Measurements from ENCODE around the gene CDC42BPA. TPM values are rescaled to one million over a fixed set of nuclear protein-coding genes. Genes with fewer than 3 reads are reported as not detected.
A peak's percentile ranks its signal among the peaks of the same experiment; 100 is the strongest.

CDC42BPA gene
- total and polyA plus RNA-seq, 9 of the 15 experiments (the other 6 are each of a cell fraction or from before 2014, with no cell fraction given), result 8.0 to 77.5 (median 52.1) TPM

DNA sequence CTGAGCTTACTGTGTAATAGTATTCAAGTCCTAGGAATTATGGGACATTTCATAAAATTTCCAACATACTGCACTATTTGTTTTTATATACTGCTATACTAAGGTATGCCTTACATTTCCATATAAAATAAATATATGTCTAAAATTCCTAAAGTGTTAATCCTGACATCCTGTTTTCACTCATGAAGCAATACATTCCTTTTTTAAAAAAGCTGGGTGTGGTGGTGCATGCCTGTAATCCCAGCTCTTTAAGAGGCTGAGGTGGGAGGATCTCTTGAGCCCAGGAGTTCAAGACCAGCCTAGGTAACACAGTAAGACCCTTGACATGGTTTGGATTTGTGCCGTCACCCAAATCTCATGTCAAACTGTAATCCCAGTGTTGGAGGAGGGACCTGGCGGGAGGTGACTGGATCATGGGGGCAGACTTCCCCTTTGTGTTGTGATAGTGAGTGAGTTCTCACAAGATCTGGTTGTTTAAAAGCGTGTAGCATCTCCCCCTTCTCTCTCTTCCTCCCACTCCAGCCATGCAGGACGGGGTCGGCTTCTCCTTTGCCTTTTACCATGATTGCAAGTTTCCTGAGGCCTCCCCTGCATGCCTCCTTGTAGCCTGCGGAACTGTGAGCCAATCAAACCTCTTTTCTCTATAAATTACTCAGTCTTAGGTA lies 5.8 kb downstream of the CDC42BPA start (continued):
- TF ChIP-seq, protein P1, sequence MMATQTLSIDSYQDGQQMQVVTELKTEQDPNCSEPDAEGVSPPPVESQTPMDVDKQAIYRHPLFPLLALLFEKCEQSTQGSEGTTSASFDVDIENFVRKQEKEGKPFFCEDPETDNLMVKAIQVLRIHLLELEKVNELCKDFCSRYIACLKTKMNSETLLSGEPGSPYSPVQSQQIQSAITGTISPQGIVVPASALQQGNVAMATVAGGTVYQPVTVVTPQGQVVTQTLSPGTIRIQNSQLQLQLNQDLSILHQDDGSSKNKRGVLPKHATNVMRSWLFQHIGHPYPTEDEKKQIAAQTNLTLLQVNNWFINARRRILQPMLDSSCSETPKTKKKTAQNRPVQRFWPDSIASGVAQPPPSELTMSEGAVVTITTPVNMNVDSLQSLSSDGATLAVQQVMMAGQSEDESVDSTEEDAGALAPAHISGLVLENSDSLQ (IDR thresholded peaks at IDR 0.05), result peak; percentile 22; the same call in 1 of the 2 replicates
- TF ChIP-seq ZNF445 (CRISPR knock-in tag; IDR thresholded peaks at IDR 0.05; ENCODE audit: low read depth), result no peak
- TF ChIP-seq TAF1 (IDR thresholded peaks at IDR 0.05; ENCODE audit: control insufficient read depth, extremely low read depth, insufficient read depth, low read length, severe bottlenecking), result no peak
- no peak for TF ChIP-seq ZFPM2 (CRISPR knock-in tag; IDR thresholded peaks at IDR 0.05)
- TF ChIP-seq, protein P2, sequence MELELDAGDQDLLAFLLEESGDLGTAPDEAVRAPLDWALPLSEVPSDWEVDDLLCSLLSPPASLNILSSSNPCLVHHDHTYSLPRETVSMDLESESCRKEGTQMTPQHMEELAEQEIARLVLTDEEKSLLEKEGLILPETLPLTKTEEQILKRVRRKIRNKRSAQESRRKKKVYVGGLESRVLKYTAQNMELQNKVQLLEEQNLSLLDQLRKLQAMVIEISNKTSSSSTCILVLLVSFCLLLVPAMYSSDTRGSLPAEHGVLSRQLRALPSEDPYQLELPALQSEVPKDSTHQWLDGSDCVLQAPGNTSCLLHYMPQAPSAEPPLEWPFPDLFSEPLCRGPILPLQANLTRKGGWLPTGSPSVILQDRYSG (tag; conservative IDR thresholded peaks at IDR 0.05; ENCODE audit: low read depth), result no peak
- no peak for TF ChIP-seq NUFIP1 (IDR thresholded peaks at IDR 0.05; ENCODE audit: partially characterized antibody)
- TF ChIP-seq, protein P3, sequence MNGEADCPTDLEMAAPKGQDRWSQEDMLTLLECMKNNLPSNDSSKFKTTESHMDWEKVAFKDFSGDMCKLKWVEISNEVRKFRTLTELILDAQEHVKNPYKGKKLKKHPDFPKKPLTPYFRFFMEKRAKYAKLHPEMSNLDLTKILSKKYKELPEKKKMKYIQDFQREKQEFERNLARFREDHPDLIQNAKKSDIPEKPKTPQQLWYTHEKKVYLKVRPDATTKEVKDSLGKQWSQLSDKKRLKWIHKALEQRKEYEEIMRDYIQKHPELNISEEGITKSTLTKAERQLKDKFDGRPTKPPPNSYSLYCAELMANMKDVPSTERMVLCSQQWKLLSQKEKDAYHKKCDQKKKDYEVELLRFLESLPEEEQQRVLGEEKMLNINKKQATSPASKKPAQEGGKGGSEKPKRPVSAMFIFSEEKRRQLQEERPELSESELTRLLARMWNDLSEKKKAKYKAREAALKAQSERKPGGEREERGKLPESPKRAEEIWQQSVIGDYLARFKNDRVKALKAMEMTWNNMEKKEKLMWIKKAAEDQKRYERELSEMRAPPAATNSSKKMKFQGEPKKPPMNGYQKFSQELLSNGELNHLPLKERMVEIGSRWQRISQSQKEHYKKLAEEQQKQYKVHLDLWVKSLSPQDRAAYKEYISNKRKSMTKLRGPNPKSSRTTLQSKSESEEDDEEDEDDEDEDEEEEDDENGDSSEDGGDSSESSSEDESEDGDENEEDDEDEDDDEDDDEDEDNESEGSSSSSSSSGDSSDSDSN (IDR thresholded peaks at IDR 0.05; ENCODE audit: borderline replicate concordance in 1 of 2, low read depth in 2 of 2, low read length in 2 of 2), result peak; percentile 41 to 52; a peak in 1 of 4 replicates
- no peak for TF ChIP-seq HSF4 (CRISPR knock-in tag; IDR thresholded peaks at IDR 0.05; ENCODE audit: borderline replicate concordance)
- TF ChIP-seq, protein P4, sequence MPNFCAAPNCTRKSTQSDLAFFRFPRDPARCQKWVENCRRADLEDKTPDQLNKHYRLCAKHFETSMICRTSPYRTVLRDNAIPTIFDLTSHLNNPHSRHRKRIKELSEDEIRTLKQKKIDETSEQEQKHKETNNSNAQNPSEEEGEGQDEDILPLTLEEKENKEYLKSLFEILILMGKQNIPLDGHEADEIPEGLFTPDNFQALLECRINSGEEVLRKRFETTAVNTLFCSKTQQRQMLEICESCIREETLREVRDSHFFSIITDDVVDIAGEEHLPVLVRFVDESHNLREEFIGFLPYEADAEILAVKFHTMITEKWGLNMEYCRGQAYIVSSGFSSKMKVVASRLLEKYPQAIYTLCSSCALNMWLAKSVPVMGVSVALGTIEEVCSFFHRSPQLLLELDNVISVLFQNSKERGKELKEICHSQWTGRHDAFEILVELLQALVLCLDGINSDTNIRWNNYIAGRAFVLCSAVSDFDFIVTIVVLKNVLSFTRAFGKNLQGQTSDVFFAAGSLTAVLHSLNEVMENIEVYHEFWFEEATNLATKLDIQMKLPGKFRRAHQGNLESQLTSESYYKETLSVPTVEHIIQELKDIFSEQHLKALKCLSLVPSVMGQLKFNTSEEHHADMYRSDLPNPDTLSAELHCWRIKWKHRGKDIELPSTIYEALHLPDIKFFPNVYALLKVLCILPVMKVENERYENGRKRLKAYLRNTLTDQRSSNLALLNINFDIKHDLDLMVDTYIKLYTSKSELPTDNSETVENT (CRISPR knock-in tag; IDR thresholded peaks at IDR 0.05), result no peak
- TF ChIP-seq ZNF3 (CRISPR knock-in tag; IDR thresholded peaks at IDR 0.05), result no peak
- TF ChIP-seq, protein P5, sequence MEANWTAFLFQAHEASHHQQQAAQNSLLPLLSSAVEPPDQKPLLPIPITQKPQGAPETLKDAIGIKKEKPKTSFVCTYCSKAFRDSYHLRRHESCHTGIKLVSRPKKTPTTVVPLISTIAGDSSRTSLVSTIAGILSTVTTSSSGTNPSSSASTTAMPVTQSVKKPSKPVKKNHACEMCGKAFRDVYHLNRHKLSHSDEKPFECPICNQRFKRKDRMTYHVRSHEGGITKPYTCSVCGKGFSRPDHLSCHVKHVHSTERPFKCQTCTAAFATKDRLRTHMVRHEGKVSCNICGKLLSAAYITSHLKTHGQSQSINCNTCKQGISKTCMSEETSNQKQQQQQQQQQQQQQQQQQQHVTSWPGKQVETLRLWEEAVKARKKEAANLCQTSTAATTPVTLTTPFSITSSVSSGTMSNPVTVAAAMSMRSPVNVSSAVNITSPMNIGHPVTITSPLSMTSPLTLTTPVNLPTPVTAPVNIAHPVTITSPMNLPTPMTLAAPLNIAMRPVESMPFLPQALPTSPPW (CRISPR knock-in tag; IDR thresholded peaks at IDR 0.05), result peak; percentile 42; the same call in 1 of the 2 replicates
- TF ChIP-seq ZNF431 (CRISPR knock-in tag; IDR thresholded peaks at IDR 0.05), result no peak
- no peak for TF ChIP-seq ZNF79 (CRISPR knock-in tag; IDR thresholded peaks at IDR 0.05; ENCODE audit: low read depth)
- TF ChIP-seq PYGO2 (tag; IDR thresholded peaks at IDR 0.05), result no peak
- TF ChIP-seq PURB (CRISPR knock-in tag; IDR thresholded peaks at IDR 0.05; ENCODE audit: low read depth), result no peak
- no peak for TF ChIP-seq ZNF224 (CRISPR knock-in tag; IDR thresholded peaks at IDR 0.05)
- TF ChIP-seq, protein P6, sequence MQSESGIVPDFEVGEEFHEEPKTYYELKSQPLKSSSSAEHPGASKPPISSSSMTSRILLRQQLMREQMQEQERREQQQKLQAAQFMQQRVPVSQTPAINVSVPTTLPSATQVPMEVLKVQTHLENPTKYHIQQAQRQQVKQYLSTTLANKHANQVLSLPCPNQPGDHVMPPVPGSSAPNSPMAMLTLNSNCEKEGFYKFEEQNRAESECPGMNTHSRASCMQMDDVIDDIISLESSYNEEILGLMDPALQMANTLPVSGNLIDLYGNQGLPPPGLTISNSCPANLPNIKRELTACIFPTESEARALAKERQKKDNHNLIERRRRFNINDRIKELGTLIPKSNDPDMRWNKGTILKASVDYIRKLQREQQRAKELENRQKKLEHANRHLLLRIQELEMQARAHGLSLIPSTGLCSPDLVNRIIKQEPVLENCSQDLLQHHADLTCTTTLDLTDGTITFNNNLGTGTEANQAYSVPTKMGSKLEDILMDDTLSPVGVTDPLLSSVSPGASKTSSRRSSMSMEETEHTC (IDR thresholded peaks at IDR 0.05), result peak; percentile 42; the same call in 1 of the 2 replicates
